Panc1 (cell line): ENCODE data around the gene C16orf89. TPM values are rescaled to one million over a fixed set of nuclear protein-coding genes. Genes with fewer than 3 reads are reported as not detected.

ENCODE experiments used
- ATAC-seq: fragments of 200-7000 bp; cut with Tn5 transposase; 2 replicates; pipeline ENCODE4 v1.9.1; 2020; ENCODE audit warnings: mild to moderate bottlenecking, moderate library complexity
- BruUV-seq: library from RNA; stranded (reverse); fragments of 400-500 nt; replicated peaks from 2 replicates; lab custom pipeline; 2021; lab: Mats Ljungman, UMichigan
- CTCF ChIA-PET: fragments of 300-600 bp; sonication (Branson Sonifier 250); formaldehyde crosslinking; loops from one replicate; lab custom pipeline; 2022; ENCODE audit warnings: antibody characterized with exemption; lab: Charles Lee
- POLR2A ChIA-PET: fragments of 300-600 bp; sonication (Branson Sonifier 250); formaldehyde crosslinking; loops from one replicate; lab custom pipeline; 2022; ENCODE audit warnings: antibody characterized with exemption; lab: Charles Lee
- DNase-seq: peaks from one replicate; pipeline ENCODE4 v3.0.0-alpha.2; 2010; ENCODE audit warnings: low read depth, low spot score
- H3K27ac ChIP-seq: 2 replicates; pipeline ENCODE4 v1.5.1; 2011; ENCODE audit warnings: mild to moderate bottlenecking, low read length, inconsistent platforms
- H3K27me3 ChIP-seq: fragments of 200-500 bp; sonication (Bioruptor generic); 2 replicates; pipeline ENCODE4 v1.6.0; 2014; ENCODE audit warnings: low read length, inconsistent platforms; ENCODE audit not compliant: control insufficient read depth, insufficient read depth
- H3K36me3 ChIP-seq: fragments of 200-500 bp; sonication (Bioruptor generic); 2 replicates; pipeline ENCODE4 v1.5.1; 2014; ENCODE audit warnings: inconsistent platforms, mild to moderate bottlenecking, low read length, moderate library complexity; ENCODE audit not compliant: control insufficient read depth, insufficient read depth
- H3K4me1 ChIP-seq: 2 replicates; pipeline ENCODE4 v1.5.1; 2011; ENCODE audit warnings: inconsistent platforms, mild to moderate bottlenecking, low read length, moderate library complexity; ENCODE audit not compliant: control insufficient read depth, insufficient read depth
- H3K4me3 ChIP-seq, 2 experiments: 2 replicates each; pipeline ENCODE4 v1.5.1; 2011 to 2012; ENCODE audit warnings: low read depth in 2 of 2, low read length in 2 of 2, mild to moderate bottlenecking in 2 of 2, inconsistent platforms in 1 of 2, moderate library complexity in 1 of 2
- H3K9me3 ChIP-seq: fragments of 200-500 bp; sonication (Bioruptor generic); 2 replicates; pipeline ENCODE4 v1.5.1; 2014; ENCODE audit warnings: low read depth, mild to moderate bottlenecking, inconsistent platforms, low read length, moderate library complexity; ENCODE audit not compliant: control insufficient read depth, insufficient read depth
- CTCF ChIP-seq: fragments of 450-650 bp; IDR thresholded peaks from 2 replicates; pipeline ENCODE4 v1.5.1; 2017; ENCODE audit warnings: mild to moderate bottlenecking
- POLR2AphosphoS5 ChIP-seq: IDR thresholded peaks from 2 replicates; pipeline ENCODE4 v1.6.1; 2012; ENCODE audit warnings: mild to moderate bottlenecking, low read depth, low read length, moderate library complexity
- REST ChIP-seq, 2 experiments: IDR thresholded peaks; 2 replicates each; pipeline ENCODE4 v1.6.1; 2011 to 2012; ENCODE audit warnings: low read depth in 2 of 2, control low read depth in 1 of 2, low read length in 1 of 2, mild to moderate bottlenecking in 1 of 2, moderate library complexity in 1 of 2; ENCODE audit not compliant: insufficient read depth in 1 of 2
- SIN3A ChIP-seq: IDR thresholded peaks from 2 replicates; pipeline ENCODE4 v1.6.1; 2012; ENCODE audit warnings: low read depth, mild to moderate bottlenecking, low read length, moderate library complexity, borderline replicate concordance; ENCODE audit not compliant: insufficient read depth
- TCF7L2 ChIP-seq: IDR thresholded peaks from 2 replicates; pipeline ENCODE4 v1.6.1; 2011; ENCODE audit warnings: mild to moderate bottlenecking, low read depth, low read length, inconsistent platforms
- in situ Hi-C: cut with HindIII; loops from 2 replicates; pipeline ENCODE4 v1.10.0; 2016; ENCODE audit warnings: low sequenced_read_pairs, low pct_unique_long_range_greater_than_20kb
- intact Hi-C: fragments of 100-400 bp; cut with micrococcal nuclease; formaldehyde crosslinking; loops from one replicate; pipeline ENCODE4 v1.10.0; 2022; ENCODE audit not compliant: unreplicated experiment
- total RNA-seq: library from RNA; stranded (reverse); gene quantifications from one replicate; pipeline ENCODE4 v1.2.1, GENCODE V29; 2021; ENCODE audit not compliant: unreplicated experiment

C16orf89 gene
- total RNA-seq, 1 experiment from 2014 or later: not detected

GRCh38 chr16:5036228-5037156 is 29.3 kb downstream of the C16orf89 start:
- Histone ChIP-seq H3K27me3 (0 out of 2 replicates have a peak, but pooled peaks cover 2% of the 10 kb centered on the region), H3K9me3 (no peaks in the 10 kb centered on the region), H3K4me3 (no peak overlapping the region), H3K36me3 (no peaks in the 10 kb centered on the region), H3K4me1 (peaks cover 11% of the 10 kb centered on the region), H3K27ac (no peak overlapping the region)
- ATAC-seq: no peak
- no peak for DNase-seq
- ChIA-PET POLR2A (no interaction called here), CTCF (no interaction called here)
- BruUV-seq: no TSS peak
- in situ Hi-C loops (no loop called here), intact Hi-C loops (no loop called here)
- TF ChIP-seq TCF7L2 (no peak), SIN3A (no peak), REST (IDR thresholded peaks at IDR 0.05; ENCODE audit: insufficient read depth in 1 of 2, low read depth in 2 of 2, low read length in 1 of 2) (no peak)

- Histone ChIP-seq H3K9me3 (no peaks in the 10 kb centered on the region), H3K4me3 (no peak overlapping the region), H3K36me3 (no peaks in the 10 kb centered on the region), H3K27ac (no peak overlapping the region), H3K4me1 (peaks cover 11% of the 10 kb centered on the region), H3K27me3 (no peaks in the 10 kb centered on the region)
- POLR2A ChIA-PET: no interaction called here
- ATAC-seq: no peak
- in situ Hi-C loops (no loop called here), intact Hi-C loops (no loop called here)
- no peak for DNase-seq
- BruUV-seq: no TSS peak
- CTCF ChIA-PET: no interaction called here
- no peak for TF ChIP-seq CTCF
- no peak for TF ChIP-seq SIN3A
- no peak for TF ChIP-seq POLR2AphosphoS5
- no peak for TF ChIP-seq REST (IDR thresholded peaks at IDR 0.05; ENCODE audit: insufficient read depth in 1 of 2, low read depth in 2 of 2, low read length in 1 of 2)
- no peak for TF ChIP-seq TCF7L2
These were observed 29.9 kb downstream of the C16orf89 start for GRCh38 chr16:5035909-5036227.
